ENCODE results near the gene SDK2.

GRCh38 chr17:73511719-73512115 is 132.5 kb downstream of the SDK2 start:
- TF ChIP-seq CTCF (IDR thresholded peaks at IDR 0.05; ENCODE audit: low read depth, low read length, poor library complexity, severe bottlenecking) (no peak), EZH2phosphoT487 (IDR thresholded peaks at IDR 0.05; ENCODE audit: borderline replicate concordance, low read length) (no peak)

Measured in DOHH2 (cell line).